Breast epithelium (tissue), 3 donors: ENCODE data around the gene AGBL1.

Source experiments
- POLR2A ChIP-seq: fragments of 450-650 bp; IDR thresholded peaks from one replicate; pipeline ENCODE4 v1.6.1; 2016; ENCODE audit warnings: antibody characterized with exemption, mild to moderate bottlenecking, moderate library complexity
- POLR2AphosphoS5 ChIP-seq, 3 donors: sonication (generic); formaldehyde crosslinking; IDR thresholded peaks; one replicate each; pipeline ENCODE4 v1.6.1; 2017; ENCODE audit warnings: antibody characterized with exemption in 3 of 3
- TF ChIP-seq, protein P1 (sequence below), 3 donors: fragments of 450-650 bp; IDR thresholded peaks; one replicate each; pipeline ENCODE4 v1.5.1; 2016 to 2017; ENCODE audit warnings: antibody characterized with exemption in 3 of 3, mild to moderate bottlenecking in 3 of 3, moderate library complexity in 3 of 3

DNA sequence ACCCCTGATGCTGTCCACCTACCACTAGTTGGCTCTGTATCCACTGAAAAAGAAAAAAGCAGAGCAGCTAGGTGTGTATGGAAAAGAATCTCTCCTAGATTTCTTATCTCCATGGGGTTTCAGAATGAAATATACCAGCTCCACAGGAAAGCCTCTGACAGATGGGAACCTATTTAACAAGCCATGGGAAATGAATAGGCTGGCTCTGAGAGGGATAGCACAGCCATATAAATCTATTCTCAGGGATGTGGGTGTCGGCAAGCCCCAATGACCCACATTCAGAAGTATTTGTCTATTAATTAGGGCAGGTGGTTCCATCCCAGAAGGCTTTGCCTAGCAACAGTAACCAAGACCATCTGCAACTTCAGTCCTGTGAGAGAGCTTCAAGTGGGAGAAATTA is 694.1 kb downstream of the AGBL1 start:
- TF ChIP-seq, protein P1, sequence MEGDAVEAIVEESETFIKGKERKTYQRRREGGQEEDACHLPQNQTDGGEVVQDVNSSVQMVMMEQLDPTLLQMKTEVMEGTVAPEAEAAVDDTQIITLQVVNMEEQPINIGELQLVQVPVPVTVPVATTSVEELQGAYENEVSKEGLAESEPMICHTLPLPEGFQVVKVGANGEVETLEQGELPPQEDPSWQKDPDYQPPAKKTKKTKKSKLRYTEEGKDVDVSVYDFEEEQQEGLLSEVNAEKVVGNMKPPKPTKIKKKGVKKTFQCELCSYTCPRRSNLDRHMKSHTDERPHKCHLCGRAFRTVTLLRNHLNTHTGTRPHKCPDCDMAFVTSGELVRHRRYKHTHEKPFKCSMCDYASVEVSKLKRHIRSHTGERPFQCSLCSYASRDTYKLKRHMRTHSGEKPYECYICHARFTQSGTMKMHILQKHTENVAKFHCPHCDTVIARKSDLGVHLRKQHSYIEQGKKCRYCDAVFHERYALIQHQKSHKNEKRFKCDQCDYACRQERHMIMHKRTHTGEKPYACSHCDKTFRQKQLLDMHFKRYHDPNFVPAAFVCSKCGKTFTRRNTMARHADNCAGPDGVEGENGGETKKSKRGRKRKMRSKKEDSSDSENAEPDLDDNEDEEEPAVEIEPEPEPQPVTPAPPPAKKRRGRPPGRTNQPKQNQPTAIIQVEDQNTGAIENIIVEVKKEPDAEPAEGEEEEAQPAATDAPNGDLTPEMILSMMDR (IDR thresholded peaks at IDR 0.05): no peak
- TF ChIP-seq POLR2A (no peak), POLR2AphosphoS5 (IDR thresholded peaks at IDR 0.05) (no peak)
